HG03066 (cell line): ENCODE measurements around the gene ENG.

Experiments used
- ATAC-seq: cut with Tn5 transposase; IDR thresholded peaks from one replicate; pipeline ENCODE4 v1.9.1; 2021; ENCODE audit warnings: low read depth; ENCODE audit not compliant: unreplicated experiment

Gene ENG

DNA sequence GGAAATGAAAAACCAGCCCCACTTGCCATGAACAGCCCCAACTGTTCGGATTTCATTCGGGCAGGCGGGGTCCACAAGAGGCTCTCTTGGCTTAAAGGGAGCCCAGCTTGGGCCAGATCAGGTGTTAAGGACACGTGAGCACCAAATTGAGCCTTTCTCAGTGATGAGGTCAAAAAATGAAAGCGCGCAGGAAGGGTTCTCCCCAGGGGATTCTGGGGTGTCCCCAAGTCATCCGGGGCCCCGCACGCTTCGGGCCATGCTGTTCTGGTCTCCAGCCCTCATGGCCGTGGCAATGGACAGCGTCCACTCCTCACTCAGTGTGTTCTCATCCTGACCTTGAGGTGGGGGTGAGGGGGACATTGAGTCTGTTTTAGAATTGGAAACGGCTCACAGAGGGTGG lies 12.1 kb upstream of the ENG start:
- ATAC-seq, result no peak

DNA sequence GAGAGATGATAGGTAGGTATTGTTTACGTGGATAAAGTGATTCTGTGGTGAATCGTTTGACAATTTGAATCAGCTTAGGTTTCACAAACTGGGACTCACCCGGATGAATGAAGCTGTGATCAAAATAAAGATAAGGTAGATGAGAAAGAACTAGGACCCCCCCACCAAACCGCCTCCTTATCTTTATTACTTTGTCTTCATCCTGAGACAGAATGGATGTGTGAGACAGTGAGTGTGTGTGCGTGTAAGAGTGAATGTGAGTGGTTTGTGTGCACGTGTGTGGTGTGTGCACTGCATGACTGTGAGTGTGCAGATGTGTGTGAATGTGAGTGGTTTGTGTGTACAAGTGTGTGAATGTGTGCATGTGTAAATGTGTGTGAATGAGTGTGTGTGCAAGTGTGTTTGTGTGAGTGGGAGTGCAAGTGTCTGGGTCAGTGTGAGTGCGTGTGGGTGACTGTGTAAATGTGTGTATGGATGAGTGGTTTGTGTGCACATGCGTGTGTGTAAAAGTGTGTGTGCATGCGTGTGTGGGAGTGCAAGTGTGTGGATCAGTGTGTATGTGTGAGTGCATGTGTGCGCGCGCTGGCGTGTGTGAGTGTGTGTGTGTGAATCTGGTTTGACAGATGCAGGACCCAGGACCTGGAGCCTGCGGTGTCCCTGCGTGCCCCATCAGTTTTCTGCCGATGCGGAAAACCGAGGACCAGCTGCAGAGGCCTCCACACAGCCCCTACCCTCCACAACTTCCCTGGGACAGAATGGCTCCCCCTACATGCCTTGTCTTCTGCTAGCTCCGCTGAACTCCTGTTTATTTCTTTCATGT lies 11.4 kb upstream of the ENG start:
- no peak for ATAC-seq

DNA sequence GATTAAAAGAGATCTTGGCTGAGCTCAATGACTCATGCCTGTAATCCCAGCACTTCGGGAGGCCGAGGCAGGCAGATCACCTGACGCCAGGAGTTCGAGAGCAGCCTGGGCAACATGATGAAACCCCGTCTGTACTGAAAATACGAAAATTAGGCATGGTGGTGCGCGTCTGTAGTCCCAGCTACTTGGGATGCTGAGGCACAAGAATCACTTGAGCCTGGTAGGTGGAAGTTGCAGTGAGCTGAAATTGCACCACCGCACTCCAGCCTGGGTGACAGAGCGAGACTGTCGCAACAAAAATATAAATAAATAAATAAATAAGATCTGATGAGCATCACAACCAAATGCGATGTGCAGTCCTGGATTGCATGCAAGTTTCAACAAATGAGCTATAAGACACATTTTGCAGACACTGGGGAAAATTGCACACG lies 8.7 kb upstream of the ENG start:
- no peak for ATAC-seq

DNA sequence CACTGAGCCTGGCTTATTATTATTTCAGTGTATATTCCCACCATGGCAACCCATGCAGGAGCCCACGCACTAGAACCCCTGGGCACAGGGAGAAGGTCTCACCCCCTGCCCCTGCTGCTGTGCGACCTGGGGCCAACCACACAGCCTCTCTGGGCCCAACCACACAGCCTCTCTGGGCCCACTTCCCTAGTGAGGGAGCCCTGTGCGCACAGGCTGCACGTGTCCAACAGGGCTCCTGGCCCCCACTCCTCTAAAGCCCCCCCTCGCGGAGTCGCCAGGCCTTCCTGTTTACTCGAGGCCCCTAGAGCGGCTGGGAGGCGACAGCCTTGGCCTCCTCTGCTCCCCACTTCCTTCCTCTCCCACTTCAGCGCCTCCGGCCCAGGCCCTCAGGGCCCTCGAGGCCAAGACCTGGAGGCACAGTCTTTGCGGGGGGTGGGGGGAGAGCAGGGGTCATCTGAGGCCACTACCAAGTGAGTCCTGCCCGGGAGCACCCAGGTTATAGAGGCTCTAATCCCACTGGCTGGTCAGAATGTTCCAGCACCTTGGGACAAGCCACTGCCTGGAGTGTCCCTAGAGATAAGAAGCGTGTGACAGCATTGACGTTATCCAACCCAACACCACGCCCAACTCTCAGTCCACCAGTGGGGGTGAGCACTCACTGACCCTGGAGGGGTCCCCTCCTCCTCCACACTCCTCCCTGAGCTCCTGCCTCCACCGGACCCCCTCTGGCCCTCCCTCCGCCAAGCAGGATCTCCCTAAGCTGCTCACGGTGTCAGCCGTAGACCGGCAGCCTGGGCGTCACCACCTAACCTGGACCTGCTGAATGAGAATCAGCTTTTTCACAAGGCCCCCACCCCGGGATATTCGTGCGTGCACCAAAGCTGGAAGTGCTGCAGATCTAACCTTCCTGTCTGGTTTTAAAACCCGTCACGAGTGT lies 7.9 kb upstream of the ENG start:
- no peak for ATAC-seq

DNA sequence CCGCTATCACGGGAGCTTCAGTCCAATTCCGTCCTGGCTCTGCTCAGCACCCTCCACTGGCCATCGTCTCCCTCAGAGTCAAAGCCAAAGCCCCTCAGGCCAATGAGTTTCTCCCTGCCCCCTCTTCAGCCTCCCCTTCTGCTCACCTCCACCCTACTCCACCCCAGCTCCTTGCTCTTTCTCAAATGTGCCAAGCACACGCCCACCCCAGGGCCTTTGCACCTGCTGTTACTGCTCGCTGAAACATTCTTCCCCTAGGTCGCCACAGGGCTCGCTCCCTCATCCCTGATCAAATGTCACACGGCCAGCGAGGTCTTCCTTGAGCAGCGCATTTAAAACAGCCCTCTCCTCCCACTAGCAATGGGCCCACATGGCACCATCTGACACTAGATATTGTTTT lies 6.3 kb upstream of the ENG start:
- no peak for ATAC-seq

DNA sequence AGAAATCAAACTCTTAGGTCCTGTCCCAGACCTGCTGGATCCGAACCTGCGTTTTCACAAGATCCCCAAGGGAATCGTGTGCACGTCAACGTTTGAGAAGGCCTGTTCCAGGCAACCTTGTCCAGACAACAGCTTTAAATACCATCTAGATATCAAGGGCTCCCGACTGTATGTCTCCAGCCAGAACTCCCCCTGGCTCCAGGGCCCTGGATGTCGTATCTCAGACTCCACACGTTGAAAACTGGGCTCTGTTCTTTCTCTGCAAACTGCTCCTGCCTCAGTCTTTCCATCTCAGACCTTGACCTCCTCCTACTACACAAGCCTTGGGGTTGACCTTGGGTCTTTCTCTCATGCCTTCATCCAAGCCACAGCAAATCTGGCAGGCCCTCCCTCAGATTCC lies 5.8 kb upstream of the ENG start:
- no peak for ATAC-seq

DNA sequence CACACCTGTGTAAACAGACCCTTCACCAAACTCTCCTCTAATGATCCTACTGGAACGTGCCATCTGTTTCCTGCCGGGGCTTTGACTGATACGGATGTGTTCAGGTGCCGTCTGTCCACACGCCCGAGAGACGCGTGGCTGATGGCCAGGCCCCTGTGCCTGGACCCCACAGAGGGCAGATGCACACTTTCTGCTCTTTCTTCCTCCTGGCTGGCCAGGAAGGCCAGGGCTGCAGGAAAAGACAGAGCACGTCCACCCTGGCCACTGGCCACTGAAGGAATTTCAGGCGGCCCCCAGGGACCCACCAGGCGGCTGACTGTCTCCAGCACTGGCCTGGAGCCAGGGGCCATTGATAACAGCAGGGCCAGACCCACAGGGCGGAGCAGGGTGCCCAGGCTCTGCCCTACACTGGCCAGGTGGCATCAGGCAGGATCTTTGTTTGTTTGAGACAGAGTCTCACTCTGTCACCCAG lies 3.6 kb upstream of the ENG start:
- no peak for ATAC-seq

DNA sequence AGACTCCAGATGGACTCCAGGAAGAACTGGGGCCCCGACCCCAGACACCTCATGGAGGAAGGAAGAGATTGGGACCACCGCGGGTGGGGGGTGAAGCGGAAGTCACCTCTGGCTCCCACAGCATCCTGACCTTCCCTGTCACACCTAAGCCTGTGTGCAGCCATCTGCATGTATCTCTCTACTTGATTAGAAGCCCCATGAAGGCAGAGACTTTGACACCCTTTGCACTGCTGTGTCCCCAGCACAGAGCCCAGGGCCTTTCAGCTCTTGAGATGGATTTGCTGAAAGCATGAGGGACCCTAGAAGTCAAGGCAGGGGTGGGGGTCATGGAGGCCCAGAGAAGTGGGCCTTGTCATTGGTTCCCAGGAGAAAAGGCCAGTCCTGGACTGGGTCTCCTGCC lies 2.8 kb upstream of the ENG start:
- ATAC-seq, result no peak

DNA sequence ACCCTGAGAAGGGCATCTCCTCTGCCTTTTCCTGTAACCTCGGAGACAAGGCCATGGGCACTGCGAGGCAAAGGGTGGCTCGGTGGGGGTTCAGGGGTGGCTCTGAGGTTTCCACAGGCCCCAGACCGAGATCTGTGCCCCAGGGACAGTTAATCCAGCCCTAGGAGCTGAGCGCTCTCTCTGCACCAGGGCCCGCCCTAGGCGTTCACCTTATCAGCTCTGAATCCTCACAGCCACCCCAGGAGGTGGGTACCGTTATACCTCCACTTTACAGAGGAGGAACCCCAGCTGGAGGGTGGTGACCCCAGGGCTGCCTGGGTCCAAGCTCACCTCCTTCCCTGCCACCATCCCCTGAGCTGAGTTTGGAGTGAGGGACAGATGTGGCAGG lies 2.3 kb upstream of the ENG start:
- ATAC-seq, result no peak

DNA sequence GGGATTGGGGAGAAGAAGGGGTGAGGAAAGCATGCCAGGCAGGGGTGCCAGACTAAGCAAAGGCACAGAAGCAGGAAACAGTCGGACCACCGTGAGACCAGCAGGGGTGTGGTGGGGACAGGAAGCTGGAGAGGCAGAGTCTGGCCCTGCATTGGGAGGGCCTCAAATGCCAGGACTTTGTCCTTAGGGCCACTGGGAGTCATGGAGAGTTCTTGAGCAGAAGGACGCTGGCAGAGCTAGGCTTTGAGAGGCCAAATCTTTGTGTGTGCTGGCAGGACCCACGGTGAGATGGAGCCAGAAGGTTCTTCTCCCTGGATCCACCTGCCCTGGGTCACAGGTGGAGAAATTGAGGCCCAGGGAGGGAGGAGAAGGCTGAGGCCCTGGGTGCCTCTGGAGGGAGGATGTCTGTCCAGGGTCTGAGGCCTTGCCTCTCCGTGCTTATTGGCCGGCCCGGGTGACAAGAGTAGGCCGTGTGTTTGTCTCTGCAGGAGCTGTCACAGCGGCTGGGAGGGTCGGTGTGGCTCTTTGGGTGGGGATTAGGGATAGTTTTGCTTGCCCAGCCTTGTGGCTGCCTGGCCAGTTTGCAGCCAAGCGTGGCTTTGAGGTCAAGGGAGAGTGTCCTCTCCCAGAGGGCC lies 1.8 kb upstream of the ENG start:
- ATAC-seq, result no peak

DNA sequence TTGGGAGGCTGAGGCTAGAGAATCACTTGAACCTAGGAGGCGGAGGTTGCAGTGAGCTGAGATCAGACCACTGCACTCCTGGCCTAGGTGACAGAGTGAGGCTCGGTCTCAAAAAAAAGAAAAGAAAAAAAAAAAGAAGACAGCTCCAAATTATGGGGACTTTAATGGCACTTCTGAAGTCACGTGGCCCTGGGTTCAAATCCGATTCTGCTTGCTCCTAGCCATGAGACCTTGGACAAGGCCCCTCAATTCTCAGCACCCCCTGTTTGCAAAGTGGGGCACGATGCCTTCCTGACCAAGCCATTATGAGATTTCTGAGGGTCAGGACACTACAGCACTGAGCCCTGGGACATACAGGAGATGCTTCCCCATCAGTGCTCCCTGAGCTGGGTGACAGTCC lies 1.1 kb upstream of the ENG start:
- no peak for ATAC-seq

DNA sequence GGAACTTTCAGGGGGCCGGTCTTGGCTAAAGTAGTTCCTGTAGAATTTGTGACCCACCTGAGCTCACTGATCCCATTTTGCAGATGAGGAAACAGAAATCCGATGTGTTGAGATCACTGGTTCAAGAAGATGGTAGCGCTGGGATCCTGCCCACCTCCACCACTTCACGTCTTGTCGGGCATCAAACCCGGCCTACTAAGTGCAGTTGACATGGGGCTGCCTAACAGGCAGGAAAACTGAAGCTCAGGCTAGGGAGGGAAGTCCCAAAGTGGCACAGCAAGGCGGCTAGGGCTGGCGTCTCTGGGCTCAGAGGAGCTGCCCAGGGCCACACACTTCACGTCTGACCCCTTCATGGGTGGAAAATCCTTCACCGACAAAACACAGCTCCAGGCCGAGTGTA lies 502 bp upstream of the ENG start:
- no peak for ATAC-seq

DNA sequence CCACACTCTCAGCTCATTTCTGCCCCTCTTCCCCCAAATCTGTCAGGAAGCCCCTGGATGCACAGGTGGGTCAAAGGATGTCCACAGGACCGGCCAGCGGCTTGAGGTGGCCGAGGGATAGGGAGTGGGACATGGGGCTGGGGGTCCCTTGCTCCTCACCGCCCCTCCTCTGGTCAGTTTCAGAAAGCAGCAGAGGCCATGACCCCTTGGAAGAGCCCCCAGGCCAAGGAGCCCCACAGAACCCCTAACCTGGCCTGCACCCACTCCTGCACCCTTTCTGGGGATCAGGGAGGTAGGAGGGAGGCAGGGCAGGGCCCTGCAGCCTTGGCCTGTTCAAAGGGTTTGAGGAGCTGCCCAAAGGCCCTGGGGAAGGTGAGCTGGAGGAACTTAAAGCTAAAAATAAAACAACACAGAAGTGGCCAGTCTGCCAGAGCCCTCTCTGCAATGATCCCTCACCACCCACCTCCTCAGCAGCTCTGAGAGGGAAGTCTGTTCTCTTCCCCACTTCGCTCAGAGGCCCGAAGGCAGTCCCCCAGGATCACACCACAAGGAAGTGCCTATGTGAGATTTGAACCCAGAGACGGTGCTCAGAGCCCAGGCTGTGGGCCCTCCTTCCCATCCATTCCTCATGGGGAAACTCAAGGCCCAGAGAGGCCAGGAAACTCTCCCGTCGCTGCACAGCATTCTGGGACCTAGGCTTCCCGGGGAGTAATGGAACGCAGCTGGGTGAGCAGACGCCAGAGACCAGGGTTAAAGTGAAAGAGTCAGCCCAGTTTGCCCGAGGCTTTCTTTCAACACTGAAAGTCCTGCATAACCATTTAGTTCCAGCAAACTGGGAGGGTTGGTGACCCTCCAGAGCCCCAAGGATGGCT lies 910 bp downstream of the ENG start:
- no peak for ATAC-seq

DNA sequence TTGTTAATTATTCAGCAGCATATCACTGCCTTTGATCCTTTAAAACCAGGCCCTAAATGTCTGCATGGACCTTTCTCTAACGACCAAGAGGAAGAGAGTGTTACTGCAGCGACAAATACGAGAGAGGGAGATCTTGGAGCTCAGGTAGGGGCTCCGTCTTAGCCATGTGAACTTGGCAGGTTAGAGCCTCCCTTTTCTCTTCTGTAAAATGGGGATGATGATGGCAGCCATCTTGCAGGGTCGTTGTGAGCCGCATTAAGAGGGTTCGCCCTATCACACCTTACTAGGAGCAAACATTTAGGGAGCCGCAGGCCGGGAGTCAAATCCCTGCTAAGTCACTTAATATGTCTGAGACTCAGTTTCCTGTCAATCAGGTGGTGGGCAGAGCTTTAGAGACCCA lies 1.6 kb downstream of the ENG start:
- ATAC-seq, result no peak

DNA sequence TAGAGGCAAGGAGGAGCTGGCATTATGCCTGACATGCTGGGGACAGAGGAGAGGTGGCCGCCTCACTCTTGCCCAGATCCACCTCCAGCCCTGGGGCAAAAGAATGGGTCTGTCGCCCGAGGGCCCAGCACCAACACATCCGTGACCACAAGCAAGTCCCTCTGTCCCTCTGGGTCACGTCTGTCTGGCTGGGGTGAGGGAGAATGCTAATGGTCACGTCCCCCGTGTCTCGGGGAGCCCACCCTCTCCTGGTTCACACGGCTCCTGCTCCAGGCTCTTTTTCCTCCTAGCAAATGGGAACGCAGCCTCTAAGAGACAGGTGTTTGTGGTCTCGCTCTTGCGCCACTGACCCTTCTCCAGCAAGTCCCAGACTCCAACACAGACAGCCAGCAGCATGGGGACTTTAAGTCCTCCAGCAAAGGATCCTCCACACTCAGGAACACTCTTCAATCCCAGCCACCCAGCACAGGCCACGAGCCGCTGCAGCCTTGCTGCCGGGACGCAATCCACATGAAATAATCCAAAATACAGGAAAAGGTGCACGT lies 4.1 kb downstream of the ENG start:
- no peak for ATAC-seq

DNA sequence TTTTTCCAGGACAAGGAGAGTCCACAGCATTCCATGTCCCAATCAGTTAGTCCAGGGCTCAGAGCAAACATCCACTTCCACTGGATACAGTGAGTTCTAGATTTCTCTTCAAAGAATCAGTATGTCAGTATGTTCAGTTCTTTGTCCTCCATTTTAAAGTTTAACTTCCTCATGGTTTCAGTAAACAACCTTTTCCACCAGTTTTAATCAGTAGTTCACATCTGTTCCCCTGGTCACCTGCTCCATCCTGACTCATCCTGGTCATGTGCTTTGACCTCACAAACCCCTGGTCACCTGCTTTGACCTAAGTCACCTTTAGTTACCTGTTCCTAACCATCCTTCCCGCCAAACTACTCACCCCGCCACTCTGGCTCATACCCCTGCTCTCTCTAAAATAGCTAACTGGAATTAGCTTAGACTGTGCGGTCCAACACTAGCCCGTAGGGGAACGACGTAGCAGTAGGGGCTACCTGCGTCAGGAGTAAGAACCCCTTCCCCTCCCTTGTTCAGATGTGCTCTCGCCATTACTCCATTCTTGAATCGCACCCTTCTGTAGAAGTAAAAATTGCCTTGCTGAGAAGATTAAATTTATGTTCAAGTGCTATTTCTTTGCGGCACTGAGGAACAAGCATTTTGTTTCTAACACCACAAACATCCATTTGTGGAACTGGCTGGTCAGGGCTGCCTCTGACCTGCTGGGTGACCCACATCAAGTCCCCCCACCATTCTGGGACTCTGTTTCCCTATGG lies 5.5 kb downstream of the ENG start:
- ATAC-seq, result no peak

DNA sequence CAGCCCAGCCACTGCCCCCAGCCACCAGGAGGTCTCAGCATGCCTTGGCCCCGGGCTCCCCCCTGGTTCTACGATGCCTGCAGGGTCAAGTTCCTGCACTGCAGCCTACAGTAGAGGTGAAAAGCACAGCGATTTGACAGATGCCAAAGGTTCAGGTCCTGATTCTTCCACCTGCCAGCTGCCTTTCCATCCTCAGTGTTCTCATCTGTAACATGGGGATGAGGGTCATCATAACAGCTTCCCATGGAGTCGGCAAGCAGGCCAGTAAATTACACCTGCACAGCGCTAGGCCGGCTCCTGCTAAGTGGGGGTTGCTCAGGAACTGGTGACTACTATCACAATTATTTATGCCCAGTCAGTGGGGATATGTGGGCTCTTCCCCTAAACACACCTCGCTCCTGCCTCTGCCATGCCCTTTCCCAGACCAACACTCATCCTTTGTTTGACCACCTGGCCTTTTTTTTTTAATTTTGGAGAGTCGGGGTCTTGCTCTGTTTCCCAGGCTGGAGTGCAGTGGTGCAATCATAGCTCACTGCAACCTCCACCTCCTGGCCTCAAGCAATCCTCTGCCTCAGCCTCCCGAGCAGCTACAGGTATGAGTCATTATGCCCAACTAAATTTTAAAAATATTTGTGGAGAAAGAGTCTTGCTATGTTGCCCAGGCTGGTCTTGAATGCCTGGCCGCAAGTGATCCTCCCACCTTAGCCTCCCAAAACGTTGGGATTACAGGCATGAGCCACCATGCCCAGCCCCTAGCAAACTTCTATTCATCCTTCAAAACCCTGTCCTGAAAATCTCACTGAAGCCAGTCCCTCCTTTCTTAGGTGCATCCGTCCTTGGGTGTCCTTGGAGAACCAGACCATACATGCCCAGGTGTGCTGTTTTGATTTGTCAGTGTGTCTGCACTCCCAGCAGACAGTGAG lies 6.4 kb downstream of the ENG start:
- ATAC-seq, result no peak

DNA sequence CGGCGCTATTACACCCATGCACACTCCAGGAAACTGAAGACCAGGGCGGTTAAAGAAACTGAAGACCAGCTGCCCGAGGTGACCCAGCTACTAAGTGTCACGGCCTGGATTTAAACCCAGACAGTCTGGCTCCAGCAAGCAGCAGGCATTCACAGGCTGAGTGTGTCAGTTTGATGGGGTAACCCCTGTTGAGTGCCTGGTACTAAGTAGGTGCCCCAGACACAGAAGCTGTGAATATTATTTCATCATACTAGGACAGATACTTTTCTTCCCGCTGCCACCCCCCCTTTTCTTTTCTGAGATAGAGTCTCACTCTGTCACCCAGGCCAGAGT lies 7.3 kb downstream of the ENG start:
- no peak for ATAC-seq
